Endometrium (tissue), 2 donors: ENCODE measurements around the gene MALT1.
"Not testable (repeated sequence)": the region's sequence is repeated elsewhere in the genome, so short reads cannot be mapped to it uniquely, and the experiment has no call there.

Experiments
- FAIRE-seq: peaks from 2 replicates; lab custom pipeline; 2012; peaks lifted over from hg19 to GRCh38; lab: Jason Lieb, UNC
- donor health status: control.
- donor health status: control.

MALT1 gene

GRCh38 chr18:58653144-58653722, 18.0 kb upstream of the MALT1 start:
- FAIRE-seq: not testable (repeated sequence)

- FAIRE-seq: no peak
Observed at GRCh38 chr18:58653814-58654509, 17.3 kb upstream of the MALT1 start.

DNA sequence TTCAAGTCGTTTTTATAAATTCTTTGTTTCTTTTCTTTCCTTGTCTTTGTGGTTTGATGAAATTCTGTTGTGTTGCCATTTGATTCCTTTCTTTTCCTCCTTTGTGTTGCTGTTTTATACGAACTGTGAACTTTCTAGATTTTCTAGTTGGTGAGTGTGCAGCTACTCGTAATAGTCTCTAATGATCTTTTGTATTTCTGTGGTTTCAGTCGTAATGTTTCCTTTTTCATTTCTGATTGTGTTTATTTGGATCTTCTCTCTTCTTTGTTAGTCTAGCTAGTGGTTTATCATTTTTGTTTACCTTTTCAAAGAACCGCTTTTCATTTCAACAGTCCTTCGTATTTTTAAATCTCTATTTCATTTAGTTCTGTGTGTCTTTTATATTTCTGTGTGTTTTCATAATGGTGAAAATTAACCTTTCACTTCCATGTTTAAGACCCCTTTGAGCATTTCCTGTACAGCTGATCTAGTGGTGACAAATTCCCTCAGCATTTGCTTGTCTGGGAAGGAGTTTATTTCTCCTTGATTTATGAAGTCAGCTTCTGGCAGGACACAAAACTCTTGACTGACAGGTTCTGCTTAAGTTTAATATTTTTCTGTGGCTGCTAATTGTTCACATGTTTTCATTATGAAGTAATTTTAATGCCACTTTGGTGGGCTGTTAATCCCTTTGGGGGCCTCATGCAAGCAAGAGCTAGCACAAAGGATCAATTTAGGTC, 16.2 kb upstream of the MALT1 start:
- FAIRE-seq: no peak

- FAIRE-seq: no peak
Observed at GRCh38 chr18:58657081-58657480, 14.2 kb upstream of the MALT1 start.

DNA sequence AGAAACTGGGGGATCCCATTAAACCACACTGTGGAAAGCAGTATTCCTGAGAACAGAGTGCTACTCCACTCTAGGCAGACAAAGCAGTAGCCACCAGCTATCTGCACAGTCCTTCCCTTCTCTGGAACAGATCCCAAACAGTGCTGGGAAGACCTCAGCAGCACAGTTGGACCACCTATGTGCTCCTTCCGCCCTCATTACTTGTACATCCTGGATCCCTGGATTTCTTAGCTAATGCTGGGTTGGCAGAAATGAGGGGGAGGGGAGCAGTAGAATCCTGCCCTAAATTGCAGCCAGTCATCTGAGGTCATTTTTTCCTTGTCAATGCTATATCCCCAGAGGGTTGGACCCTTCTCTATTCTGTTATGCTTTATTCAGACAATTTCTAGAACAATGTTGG, 13.8 kb upstream of the MALT1 start:
- FAIRE-seq: no peak

- FAIRE-seq: no peak
Observed at GRCh38 chr18:58659691-58660090, 11.6 kb upstream of the MALT1 start.

- FAIRE-seq: no peak
Observed at GRCh38 chr18:58660915-58661314, 10.3 kb upstream of the MALT1 start.

- no peak for FAIRE-seq
Observed at GRCh38 chr18:58661423-58661822, 9.8 kb upstream of the MALT1 start.

DNA sequence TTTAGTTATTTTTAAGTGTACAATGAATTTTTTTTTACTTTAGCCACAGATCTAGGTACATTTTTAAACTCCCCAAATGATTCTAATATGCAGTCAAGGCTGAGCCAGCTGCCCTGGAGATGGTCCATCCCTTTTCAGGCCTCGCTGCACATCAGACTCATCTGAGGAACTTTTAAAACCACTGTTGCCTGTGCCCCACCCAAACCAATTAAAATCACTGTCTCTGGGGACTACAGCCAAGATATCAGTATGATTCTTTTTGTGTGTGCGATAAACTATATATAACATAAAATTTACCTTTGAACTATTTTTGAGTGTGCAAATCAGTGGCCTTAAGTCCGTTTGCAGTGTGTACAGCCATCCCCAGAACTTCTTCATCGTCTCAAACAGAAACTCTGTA, 9.1 kb upstream of the MALT1 start:
- FAIRE-seq: no peak

GRCh38 chr18:58666176-58666575, 5.1 kb upstream of the MALT1 start:
- no peak for FAIRE-seq

GRCh38 chr18:58668211-58668610, 3.1 kb upstream of the MALT1 start:
- FAIRE-seq: no peak

- no peak for FAIRE-seq
Observed at GRCh38 chr18:58668897-58669296, 2.4 kb upstream of the MALT1 start.

DNA sequence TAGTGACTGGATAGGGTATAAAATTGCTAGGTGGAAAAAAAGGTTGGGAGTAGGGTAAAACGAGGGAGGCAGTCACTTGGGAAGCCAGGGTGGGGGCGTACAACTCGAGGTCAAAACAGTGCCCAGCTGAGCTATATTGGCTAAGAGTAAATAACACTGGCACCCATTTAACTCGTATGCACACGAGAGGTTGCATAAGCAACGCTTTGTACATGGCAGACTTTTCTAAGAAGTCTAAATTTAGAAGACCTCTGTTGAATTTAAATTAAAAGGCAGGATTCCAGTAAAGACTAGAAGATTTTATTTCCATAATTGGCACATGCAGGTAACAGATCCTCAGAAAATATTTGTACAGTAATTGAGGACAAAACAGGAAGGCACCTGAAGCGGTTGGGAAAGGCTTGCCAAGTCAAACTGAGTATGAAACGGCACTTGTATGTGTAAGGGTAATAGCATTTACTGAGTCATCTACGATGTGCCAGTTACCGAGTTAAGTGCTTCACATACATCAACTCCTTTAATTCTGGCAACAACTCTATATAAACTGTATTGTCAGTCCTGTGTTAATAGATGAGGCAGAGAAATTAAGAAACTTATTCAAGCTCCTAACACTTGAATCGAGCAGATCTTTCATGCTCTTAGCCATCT, 1.4 kb upstream of the MALT1 start:
- FAIRE-seq: no peak

DNA sequence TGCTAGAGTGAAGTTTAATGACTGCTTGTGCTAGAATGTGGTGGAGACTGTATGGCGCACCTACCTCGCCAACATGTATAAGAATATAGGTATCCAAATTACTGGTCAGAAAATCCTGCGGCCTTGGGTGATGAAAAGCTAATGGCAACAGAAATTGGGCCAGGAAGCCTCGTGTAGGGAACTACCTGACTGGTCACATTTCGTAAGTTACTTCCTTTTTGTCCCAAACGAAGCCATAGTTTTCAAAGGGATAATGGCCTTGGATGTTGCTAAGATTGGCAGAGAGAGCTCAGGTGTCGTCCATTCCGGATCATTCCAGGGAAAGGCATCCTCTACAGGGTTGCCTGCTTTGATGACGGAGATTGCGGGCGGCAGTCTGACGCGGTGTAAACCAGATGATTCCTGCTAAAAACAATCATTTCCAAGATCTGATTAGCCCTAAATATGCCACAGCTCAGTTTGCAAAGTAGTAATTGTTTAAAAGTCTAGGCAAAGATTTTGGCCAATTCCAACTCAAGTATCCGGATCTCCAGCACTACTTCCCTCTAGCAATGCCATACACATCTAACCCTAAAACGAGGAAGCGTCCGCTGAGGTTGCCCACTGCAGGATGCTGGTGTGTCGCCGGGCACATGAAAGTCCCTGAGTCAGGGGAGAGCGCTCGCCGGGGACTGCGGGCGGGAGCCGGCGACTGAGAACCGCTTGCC, 708 bp upstream of the MALT1 start:
- FAIRE-seq: no peak

GRCh38 chr18:58671632-58672564, 633 bp downstream of the MALT1 start:
- no peak for FAIRE-seq

GRCh38 chr18:58674159-58674558, 2.9 kb downstream of the MALT1 start:
- no peak for FAIRE-seq

DNA sequence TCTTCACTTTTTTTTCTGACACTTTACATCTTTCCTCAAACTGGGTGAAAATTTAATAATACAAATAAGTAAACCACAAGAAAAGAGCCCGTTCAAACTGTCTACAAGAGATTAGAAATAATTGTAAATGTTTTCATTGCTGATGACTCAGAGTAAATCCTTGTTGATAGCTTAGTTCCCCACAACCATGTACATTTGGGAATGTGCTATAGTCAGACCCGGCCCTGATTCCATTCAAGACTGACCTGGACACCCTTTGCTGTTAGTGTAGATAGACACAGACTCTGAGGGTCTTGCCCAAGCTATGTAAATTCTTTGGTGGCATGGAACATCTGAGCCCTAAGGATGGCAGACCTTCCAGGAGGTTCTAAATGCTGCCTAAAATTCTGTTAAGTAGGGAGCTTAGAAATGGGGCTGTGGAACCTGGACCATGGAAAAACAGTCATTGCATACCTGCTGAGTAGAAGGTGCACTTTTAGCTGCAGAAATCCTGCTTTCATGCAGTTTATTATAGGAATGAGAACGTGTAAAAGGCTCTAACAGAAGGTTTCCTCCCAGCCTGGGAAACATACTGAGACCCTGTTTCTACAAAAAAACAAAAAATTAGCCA, 3.7 kb downstream of the MALT1 start:
- no peak for FAIRE-seq

DNA sequence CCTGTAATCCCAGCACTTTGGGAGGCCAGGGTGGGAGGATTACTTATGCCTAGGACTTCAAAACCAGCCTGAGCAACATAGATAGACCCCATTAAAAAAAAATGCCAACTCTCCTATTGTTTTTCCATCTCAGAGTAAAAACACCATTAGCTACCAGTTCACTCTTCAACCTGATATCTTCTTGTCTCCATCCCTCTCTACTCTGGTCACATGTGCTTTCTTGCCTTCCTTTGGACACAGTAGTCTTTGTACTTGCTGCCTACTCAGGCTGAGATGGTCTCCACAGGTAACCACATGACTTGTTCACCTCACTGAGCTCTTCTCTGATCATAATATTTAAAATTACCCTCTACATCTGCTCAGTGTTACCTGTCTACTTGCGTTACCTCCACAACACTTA, 5.0 kb downstream of the MALT1 start:
- FAIRE-seq: no peak

DNA sequence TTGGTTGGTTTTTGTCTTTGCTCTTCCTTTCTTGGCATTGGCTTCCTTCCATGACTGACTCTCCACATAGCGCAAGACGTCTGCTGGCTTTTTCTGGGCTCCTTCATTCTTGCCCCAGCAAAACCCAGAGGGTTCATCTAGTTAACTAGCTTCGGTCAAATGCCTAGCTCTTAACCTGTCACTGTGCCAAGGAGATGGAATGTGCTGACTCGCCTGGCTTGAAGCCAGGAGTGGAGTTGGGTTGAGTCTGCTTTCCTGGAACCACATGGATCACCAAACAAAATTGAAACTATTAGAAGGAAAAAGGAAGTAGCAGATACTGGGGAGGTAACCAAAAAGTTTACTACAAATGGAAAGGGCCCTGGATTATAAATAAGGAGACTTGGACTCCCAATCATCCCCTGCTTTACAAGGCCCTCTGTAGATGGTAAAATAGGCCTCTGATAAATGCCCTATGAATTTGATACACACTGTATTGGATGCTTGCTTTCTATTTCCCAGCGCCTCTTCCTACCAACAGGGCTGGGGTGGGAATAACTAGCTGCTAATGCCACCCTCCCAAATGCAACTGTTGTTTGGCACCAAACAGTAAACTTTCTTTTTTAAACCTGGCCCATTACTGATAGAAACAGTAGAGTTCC, 11.3 kb downstream of the MALT1 start:
- FAIRE-seq: no peak

DNA sequence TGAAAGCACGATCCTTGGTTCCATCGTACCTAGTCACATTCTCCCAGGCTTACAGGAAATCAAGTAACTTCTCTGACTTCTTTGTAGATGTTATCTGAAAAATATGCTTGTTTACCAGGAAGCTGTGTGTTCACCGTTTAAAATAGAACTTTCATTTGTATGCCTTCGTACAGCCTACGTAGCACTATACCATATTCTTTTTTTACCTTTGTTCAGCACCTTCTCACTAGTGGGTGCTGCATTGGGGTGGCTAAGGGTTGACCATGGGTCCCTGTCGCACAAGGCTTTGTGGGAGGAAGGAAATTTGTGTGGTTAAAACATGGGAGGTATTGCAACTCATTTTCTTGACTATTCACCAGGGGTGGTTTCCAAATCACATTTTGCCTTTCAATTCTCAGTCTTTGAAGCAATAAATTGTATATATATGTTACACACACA, 16.6 kb downstream of the MALT1 start:
- FAIRE-seq: no peak
